GM19025 (cell line): Measurements from ENCODE around the gene PCED1B.

ENCODE experiments used
- ATAC-seq: cut with Tn5 transposase; IDR thresholded peaks from one replicate; pipeline ENCODE4 v1.9.1; 2021; ENCODE audit warnings: mild to moderate bottlenecking, low read depth, moderate library complexity; ENCODE audit not compliant: unreplicated experiment

PCED1B gene

GRCh38 chr12:47067176-47067575, 12.2 kb upstream of the PCED1B start:
- ATAC-seq: no peak

- no peak for ATAC-seq
Observed at GRCh38 chr12:47067771-47068431, 11.5 kb upstream of the PCED1B start.

GRCh38 chr12:47068539-47068938, 10.9 kb upstream of the PCED1B start:
- ATAC-seq: no peak

GRCh38 chr12:47070310-47070709, 9.1 kb upstream of the PCED1B start:
- no peak for ATAC-seq

- ATAC-seq: no peak
Observed at GRCh38 chr12:47071241-47071852, 8.1 kb upstream of the PCED1B start.

- no peak for ATAC-seq
Observed at GRCh38 chr12:47073951-47074350, 5.5 kb upstream of the PCED1B start.

- ATAC-seq: no peak
Observed at GRCh38 chr12:47074757-47075156, 4.7 kb upstream of the PCED1B start.

GRCh38 chr12:47075192-47076084, 4.0 kb upstream of the PCED1B start:
- ATAC-seq: no peak

- no peak for ATAC-seq
Observed at GRCh38 chr12:47077206-47078085, 2.0 kb upstream of the PCED1B start.

- no peak for ATAC-seq
Observed at GRCh38 chr12:47078086-47078395, 1.4 kb upstream of the PCED1B start.

GRCh38 chr12:47078733-47079467, 521 bp upstream of the PCED1B start:
- no peak for ATAC-seq

- no peak for ATAC-seq
Observed at GRCh38 chr12:47079981-47080724, 732 bp downstream of the PCED1B start.

GRCh38 chr12:47080725-47081502, 1.5 kb downstream of the PCED1B start:
- no peak for ATAC-seq

GRCh38 chr12:47082283-47082682, 2.9 kb downstream of the PCED1B start:
- no peak for ATAC-seq

GRCh38 chr12:47082796-47083621, 3.6 kb downstream of the PCED1B start:
- ATAC-seq: no peak

GRCh38 chr12:47084172-47084571, 4.8 kb downstream of the PCED1B start:
- ATAC-seq: no peak

- no peak for ATAC-seq
Observed at GRCh38 chr12:47085815-47086252, 6.4 kb downstream of the PCED1B start.
